ENCODE measurements around the gene SLC4A1AP.

Gene SLC4A1AP

DNA sequence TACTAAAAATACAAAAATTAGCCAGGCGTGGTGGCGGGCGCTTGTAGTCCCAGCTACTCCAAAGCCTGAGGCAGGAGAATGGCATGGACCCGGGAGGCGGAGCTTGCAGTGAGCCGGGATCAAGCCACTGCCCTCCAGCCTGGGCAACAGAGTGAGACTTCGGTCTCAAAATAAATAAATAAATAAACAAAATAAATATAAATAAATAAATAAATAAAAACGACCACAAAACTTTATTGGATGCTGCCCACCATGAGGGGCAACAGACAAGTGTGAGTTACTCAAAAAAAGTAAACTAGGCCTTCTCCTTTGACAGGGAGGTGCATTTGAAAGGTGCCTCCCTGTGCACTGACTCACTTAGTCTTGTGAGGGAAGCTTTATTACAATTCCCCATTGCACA lies 50.4 kb downstream of the SLC4A1AP start:
- no peak overlapping the region for H3K4me3 ChIP-seq (replicated peaks; ENCODE audit: low read depth, low read length)
- no peak for DNase-seq (ENCODE audit: extremely low read depth, low read depth)
- TF ChIP-seq, protein P1, sequence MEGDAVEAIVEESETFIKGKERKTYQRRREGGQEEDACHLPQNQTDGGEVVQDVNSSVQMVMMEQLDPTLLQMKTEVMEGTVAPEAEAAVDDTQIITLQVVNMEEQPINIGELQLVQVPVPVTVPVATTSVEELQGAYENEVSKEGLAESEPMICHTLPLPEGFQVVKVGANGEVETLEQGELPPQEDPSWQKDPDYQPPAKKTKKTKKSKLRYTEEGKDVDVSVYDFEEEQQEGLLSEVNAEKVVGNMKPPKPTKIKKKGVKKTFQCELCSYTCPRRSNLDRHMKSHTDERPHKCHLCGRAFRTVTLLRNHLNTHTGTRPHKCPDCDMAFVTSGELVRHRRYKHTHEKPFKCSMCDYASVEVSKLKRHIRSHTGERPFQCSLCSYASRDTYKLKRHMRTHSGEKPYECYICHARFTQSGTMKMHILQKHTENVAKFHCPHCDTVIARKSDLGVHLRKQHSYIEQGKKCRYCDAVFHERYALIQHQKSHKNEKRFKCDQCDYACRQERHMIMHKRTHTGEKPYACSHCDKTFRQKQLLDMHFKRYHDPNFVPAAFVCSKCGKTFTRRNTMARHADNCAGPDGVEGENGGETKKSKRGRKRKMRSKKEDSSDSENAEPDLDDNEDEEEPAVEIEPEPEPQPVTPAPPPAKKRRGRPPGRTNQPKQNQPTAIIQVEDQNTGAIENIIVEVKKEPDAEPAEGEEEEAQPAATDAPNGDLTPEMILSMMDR (IDR thresholded peaks at IDR 0.05; ENCODE audit: low read depth, low read length, missing control alignments), result no peak

DNA sequence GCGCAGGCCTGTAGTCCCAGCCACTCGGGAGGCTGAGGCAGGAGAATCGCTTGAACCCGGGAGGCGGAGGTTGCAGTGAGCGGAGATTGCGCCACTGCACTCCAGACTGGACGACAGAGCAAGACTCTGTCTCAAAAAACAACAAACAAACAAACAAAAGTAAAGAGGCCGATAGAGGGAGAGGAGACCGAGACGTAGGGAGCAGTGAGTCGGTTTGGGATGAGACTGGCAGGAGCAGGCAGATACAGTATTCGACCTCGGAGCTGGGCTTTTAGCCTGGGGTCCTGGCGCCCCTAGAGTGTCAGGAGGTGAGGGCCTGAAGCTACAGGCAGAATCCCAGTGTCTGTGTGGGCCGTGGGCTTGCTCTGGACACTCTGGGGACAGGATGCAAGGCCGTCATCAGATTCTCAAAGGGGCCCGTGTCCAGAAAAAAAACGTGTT lies 51.2 kb downstream of the SLC4A1AP start:
- no peak for DNase-seq (ENCODE audit: extremely low read depth, low read depth)
- TF ChIP-seq, protein P1 (IDR thresholded peaks at IDR 0.05; ENCODE audit: low read depth, low read length, missing control alignments), result no peak
- H3K4me3 ChIP-seq (replicated peaks; ENCODE audit: low read depth, low read length), result peak overlapping the region; percentile 46

DNA sequence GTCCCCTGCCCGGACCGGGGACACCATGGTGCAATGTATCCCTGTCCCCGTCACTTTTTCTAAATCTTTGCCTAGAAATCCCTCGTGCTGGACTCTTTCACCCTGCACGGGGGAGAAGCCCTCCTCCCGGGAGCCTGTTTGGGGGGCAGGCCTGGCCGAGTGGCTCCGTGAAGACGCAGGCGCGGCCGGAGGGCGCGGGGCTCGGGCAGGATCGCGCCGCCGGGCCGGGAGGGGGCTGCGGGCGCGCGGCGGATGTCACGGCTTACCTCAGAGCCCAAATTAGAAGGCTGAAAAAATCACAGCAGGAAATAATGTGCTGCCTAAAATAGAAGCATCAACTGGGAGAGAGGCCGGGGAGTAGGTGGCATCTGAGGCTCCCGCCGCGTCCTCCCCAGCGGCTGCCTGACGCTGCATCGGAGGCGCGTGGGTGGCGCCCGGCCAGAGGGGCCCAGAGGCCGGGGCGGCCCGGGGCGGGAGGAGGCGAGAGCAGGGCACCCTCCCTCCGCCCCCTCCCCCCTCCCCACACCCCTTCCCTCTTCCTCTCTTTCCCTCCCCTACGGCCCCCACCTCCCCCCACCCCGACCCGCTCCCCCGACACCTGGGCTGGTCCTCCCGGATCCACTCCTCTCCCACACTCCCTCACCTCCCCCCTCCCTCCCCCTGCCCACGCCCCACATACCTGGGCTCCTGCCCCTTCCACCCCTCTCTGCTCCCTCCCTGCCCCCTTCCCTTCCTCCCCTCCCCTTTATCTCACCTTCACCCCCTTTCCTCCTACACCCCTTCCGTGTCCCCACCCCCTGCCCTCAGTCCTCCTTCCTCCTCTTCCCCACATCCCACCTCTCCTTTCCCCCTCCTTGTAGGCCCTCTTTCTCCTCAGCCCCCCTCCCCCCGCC lies 51.9 kb downstream of the SLC4A1AP start:
- peak overlapping the region; percentile 46 for H3K4me3 ChIP-seq (replicated peaks; ENCODE audit: low read depth, low read length)
- no peak for DNase-seq (ENCODE audit: extremely low read depth, low read depth)
- TF ChIP-seq, protein P1 (IDR thresholded peaks at IDR 0.05; ENCODE audit: low read depth, low read length, missing control alignments), result no peak

DNA sequence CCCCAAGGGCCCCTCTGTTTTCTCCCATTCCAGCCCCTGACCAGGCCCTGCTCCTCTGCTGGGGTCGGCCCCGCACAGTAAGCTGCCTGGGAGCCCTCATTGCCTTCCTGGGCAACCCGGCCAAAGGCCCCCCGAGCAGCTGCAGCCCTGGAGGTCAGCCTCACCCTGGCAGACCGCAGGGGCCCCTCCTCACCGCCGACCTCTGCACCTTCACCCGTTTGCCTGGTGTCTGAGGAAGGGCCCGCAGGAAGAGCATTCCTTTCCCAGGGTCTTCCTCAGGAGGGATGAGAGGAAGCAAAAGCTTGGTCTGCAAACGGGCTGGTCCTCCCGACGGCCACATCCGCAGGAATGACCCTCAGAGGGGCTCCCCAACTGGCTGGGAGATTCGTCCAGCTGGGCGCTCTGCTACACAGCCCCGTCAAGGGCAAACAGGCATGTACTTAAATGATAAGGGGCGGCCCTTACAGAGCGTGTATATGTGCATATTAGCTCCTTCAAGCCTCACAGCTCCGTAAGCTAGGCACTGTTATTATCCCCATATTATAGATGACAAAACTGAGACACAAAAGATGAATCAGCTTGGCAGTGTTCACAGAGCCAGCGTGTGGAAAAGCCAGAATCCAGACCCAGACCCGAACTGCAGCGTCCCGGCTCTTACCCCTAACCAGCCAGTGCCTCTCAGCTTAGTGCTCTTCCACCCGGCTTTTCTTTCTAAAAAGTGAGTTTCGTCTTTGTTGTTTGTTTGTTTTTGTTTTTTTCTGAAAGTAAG lies 52.8 kb downstream of the SLC4A1AP start:
- peak overlapping the region; percentile 14; the same call in 1 of the 2 replicates for H3K4me3 ChIP-seq (replicated peaks; ENCODE audit: low read depth, low read length)

DNA sequence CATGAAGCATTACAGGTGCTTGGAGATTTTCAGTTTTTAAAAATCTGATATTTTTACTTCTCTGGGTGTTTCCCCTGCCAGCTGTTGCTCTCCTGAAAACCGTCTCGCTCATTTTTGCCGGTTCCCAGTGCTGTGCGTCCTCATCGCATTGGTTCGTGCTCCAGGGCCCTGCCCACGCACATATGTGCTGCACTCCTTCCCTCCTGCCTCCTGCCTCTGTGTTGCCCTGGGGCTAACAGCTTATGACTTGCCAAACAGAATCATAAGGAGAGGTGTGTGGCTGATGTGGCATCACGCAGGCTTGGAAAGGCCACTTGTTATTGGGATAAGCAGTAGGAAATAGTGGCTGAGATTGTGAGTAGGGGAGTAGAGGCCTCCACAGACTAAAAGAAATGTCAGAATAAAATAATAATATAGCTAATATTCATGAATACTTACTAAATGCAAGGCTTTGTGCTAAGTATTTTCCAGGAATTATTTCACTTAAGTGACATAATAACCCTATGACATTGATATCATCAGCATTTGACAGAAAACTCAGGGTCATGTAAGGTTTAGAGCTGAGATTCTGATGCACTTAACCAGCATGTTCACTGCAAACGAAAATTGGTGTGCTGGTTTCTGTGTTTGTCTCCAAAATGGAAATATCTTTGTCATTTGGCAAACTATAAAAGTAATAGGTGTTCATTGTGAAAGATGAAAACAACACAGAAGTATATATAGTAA lies 53.5 kb downstream of the SLC4A1AP start:
- TF ChIP-seq, protein P1 (IDR thresholded peaks at IDR 0.05; ENCODE audit: low read depth, low read length, missing control alignments), result no peak
- peak overlapping the region; percentile 14; the same call in 1 of the 2 replicates for H3K4me3 ChIP-seq (replicated peaks; ENCODE audit: low read depth, low read length)
- peak; percentile 85 for DNase-seq (ENCODE audit: extremely low read depth, low read depth)

More for the DNA sequence above, 52.8 kb downstream of the SLC4A1AP start:
- TF ChIP-seq, protein P1 (IDR thresholded peaks at IDR 0.05; ENCODE audit: low read depth, low read length, missing control alignments), result no peak
- no peak for DNase-seq (ENCODE audit: extremely low read depth, low read depth)

DNA sequence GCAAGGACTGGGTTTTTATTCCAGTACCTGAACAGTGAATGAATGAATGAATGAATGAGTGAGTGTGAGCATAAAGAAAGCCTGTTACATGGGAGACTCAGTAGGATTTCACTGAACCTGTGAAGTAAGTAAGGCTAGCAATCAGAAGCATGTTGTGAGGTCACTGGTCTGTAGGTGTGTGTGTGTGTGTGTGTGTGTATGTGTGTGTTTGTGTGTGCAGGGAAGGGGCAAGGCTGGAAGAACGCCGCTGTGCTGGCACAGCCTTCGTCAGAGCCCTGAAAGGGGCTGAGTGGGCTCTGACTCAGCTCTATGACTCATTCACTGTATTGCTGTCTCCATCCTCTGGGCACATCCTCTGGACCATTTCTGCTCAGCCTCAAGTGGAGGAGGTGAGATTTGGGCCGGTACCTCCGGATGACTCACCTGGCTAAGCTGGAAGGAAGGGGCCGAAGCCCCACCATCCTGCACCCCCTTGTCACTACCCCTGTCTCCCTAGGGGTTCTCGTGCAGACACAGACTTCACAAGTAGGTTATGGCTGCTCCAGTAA lies 56.4 kb downstream of the SLC4A1AP start:
- TF ChIP-seq, protein P1 (IDR thresholded peaks at IDR 0.05; ENCODE audit: low read depth, low read length, missing control alignments), result no peak
- H3K4me3 ChIP-seq (replicated peaks; ENCODE audit: low read depth, low read length), result no peak overlapping the region
- DNase-seq (ENCODE audit: extremely low read depth, low read depth), result peak; percentile 88

All from HFF-Myc (cell line).